Prostate gland (tissue), 2 donors: ENCODE measurements around the gene CDH5.

Experiments
- CTCF ChIP-seq, 4 experiments: fragments of 200-600 bp in 2 of 4; fragments of 450-650 bp in 2 of 4; sonication (generic) in 2 of 4; IDR thresholded peaks; 1 replicate in 3 of 4; 2 replicates in 1 of 4; pipeline ENCODE4 v1.5.1; 2016 to 2019; ENCODE audit warnings: antibody characterized with exemption in 4 of 4, mild to moderate bottlenecking in 2 of 4, moderate library complexity in 2 of 4
- POLR2A ChIP-seq: fragments of 450-650 bp; IDR thresholded peaks from one replicate; pipeline ENCODE4 v1.6.1; 2016; ENCODE audit warnings: antibody characterized with exemption, mild to moderate bottlenecking
- POLR2AphosphoS5 ChIP-seq: sonication (generic); formaldehyde crosslinking; IDR thresholded peaks from one replicate; pipeline ENCODE4 v1.6.1; 2017; ENCODE audit warnings: antibody characterized with exemption

DNA sequence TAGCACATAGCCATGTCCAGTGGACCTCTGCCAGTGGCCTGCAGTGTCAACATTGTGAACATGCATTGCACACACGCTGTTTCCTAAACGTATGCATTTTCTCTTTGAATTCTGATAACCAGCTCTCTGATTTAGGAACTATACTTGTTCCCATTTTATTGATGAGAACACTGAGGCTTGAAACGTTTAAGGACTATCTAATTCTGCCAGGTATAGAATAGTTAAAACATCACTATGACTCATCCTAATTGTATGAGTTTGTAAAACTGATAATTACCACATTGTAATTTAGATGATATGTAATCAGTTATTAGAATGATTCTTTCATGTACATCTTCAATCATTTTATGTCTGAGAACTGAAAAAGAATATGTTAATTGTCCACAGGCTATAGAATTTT, 63.7 kb downstream of the CDH5 start:
- no peak for TF ChIP-seq CTCF (IDR thresholded peaks at IDR 0.05)
- TF ChIP-seq POLR2A: no peak
- TF ChIP-seq POLR2AphosphoS5: no peak
